HG03432 (cell line): Measurements from ENCODE around the gene PRPF19.

Experiments used
- ATAC-seq: cut with Tn5 transposase; IDR thresholded peaks from one replicate; pipeline ENCODE4 v1.9.1; 2021; ENCODE audit warnings: mild to moderate bottlenecking, moderate library complexity; ENCODE audit not compliant: unreplicated experiment

The PRPF19 gene

GRCh38 chr11:60862171-60862570, 44.2 kb downstream of the PRPF19 start:
- ATAC-seq, result no peak

DNA sequence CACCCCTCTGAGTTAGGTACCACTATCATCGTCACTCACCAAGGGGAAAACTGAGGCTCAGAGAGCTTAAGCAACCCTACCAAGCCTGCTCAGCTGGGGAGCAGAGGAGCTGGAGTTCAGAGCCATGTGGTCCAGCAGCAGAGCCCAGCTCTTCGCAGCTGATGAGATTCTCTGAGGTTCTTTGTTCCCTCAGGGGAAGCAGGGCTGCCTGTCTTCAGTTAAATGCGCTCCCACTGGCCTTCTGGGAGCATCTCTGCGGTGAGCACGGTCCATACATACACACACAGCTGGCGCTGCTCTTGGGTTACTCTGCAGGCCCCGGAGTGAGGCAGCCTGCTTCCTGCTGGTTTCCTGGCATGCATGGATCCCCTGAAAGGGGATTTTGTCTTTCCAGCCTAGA, 45.4 kb downstream of the PRPF19 start:
- no peak for ATAC-seq

DNA sequence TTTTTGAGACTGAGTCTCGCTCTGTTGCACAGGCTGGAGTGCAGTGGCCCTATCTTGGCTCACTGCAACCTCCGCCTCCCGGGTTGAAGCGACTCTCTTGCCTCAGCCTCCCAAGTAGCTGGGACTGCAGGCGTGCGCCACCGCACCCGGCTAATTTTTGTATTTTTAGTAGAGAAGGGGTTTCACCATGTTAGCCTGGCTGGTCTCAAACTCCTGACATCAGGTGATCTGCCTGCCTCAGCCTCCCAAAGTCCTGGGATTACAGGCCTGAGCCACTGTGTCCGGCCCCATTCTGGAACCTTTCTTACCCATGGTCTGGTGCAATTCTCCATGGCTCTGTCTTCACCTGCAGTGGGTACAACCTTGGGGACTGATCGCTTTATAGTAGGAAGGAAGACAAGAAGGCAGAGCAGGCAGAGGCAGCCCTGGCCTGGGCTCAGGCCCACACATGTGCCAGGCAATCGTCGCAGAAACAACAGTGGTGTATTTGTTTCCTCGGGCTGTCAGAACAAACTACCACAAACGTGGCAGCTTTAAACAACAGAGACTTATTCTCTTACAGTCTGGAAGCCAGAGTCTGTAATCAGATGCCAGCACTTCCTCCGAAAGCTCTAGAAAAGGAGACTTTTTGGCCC, 46.7 kb downstream of the PRPF19 start:
- no peak for ATAC-seq

GRCh38 chr11:60858731-60859464, 47.5 kb downstream of the PRPF19 start:
- ATAC-seq, result no peak

DNA sequence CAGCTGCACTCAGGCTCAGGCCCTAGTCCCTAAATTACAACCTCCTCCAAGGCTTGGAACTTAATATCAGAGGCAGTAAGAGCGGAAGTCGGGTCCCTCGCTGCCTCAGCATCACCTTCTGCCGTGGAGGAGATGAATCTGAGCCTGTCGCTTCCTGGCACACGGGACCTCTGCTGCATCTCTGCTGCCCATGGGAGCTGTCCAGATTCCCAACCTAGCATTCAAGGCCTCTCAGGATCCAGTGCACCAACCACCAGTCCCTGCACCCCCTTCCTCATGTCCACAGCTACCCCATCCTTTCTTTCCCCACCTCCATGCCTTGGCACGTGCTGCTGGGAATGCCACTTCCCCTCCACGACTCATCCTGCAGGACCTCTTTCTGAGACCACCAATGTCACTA, 48.1 kb downstream of the PRPF19 start:
- ATAC-seq, result no peak

- no peak for ATAC-seq
These were observed 48.8 kb downstream of the PRPF19 start for GRCh38 chr11:60857378-60858232.

- ATAC-seq, result no peak
These were observed 50.4 kb downstream of the PRPF19 start, which contains the start of gene PTGDR2 for GRCh38 chr11:60855726-60856633. TSS of gene PTGDR2 (minus strand) at chr11:60855950. CDS start at chr11:60853722, 2,228 bp downstream.

DNA sequence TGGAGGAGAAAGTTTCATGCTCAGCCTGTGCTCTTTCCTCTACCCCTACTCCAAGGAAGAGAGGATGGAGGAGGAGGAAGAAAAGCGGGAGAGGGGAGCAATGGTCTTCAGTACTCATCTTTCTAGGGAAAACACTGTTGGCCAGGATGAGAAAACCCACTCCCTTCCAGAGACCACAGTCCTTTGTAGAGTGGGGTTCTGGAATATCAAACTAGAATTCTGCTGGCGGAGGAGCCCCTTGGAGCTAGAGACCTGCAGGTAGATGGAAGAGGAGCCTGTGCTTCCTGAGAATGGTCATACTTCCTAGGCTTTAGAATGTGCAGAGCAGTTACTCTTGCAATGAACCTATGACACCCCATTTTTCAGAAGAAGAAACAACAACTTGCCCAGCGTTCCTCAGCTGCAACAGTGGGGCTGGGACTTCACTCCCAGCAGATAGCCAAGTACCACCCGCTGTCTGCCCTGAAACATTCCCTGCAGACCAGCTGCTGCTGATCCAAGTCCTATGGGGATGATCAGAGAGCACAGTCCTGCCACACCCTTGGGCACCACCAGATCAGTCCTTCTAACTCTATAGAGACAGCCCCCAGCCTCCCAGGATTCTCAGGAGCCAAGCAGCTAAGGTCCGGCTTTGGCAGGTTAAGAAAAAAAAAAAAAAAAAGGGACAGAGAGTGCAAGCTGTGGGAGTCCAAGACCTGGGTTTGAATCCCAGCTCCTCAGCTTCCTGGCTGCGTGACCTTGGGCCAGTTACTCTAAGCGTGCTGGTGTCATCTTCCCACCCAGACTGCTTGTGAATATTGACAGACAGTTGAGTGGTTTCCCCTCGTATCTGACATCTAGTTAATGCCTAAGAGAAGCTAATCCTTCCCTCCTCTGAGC, 51.3 kb downstream of the PRPF19 start:
- no peak for ATAC-seq

DNA sequence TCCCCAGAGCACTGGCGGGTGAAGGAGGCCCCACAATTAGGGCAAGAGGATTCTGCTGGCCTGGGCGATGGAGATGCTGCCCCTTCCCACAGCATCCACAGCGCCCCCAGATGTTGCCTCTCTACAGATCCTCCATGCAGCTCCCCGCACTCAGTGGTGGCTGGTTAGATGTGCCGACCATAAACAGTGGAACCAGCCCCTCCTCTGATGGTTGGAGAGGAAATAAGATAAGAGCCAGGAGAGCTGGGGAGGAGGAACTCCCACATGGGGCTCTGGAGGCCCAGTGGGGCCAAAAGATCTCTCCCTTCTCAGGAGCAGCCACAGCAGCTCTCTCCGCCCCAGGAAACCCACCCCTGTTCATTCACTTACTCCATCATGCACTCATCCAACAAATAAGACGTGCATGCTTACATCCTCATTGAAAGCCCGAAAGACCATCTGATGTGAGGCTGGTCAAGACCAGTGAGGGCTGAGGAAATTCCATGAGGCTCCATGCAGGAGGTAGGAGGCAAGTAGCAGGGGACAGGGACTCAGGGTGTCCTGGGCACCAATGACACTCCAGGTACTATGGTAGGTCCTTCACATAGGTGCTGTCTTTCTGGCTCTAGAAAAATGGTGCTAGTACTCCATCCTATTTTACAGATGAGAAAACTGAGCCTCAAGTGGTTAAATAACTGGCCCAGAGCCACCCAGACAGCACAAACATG, 52.1 kb downstream of the PRPF19 start:
- no peak for ATAC-seq

DNA sequence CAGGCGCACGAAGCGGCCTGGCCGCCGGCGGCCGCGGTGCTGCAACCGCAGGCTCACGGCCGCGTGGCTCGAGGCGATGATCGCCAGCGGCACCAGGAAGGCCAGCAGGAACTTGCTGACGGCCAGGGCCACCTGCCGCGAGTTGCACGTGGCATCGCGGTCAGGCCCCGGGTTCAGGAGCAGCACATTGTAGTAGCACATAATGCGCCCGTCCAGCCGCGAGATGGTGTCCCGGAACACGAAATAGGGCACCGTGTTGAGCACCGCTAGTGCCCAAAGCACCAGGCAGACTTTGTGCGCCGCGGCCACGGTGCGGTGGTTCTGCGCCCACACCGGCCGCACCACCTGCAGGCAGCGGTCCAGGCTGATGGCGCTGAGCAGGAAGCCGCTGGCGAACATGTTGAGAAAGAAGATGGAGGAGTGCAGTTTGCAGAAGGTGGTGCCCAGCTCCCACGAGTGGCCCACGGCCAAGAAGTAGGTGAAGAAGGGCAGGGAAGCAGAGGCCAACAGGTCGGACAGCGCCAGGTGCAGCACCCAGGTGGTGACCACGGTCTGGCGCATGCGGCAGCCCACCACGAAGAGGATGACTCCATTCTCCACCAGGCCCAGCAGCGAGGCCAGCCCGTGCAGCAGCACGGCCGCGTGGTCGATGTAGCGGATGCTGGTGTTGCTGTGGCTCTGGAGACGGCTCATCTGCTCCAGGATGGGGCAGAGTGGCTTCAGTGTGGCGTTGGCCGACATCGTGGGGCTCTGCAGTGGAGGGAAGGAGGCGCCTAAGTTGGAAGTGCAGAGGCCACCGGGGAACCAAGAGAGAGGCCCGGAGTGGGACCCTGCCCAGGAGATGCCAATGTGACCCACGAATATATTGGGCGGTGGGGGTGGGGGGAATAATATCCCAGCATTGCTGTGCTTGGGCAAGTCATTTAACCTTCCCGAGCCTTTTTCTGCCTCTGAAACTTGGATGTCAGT, 53.1 kb downstream of the PRPF19 start:
- no peak for ATAC-seq

DNA sequence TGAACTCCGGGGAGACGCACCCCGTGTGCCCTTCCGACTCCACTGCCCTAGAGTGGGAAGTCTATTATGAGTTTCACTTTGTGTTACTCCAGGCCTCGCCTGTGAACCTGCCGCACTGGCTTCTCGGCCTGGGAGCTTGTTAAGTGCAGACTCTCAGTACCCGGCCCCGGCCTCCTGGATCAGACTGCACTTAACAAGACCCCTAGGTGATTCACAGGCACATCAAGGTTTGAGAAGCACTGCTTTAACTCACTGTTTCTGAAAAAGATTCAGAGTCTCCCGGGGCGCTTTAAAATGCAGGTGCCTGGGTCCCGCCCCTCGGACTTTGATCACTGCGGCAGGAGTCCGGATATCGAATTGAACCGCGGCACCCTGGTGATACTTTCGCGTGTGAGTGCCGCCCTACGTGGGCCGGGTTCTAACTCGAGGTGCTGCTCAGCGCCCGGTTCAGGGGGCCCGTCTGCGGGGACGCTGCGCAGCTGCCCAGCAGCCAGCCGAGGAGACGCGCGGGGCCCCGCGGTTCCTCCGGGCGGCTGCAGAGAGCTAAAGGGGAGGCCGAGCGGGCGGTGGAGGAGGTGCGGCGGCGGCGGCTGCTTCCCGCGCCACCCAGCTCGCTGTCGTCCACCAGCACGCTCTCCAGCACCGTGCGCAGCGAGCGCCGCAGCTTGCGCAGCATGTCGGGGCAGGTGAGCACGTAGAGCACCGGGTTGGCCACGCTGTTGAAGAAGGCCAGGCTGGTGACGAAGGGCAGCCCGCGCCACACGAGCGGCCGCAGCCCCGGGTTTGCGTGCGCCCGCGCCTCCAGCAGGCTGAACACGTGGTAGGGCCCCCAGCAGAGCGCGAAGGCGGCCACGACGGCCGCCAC, 54.0 kb downstream of the PRPF19 start:
- ATAC-seq, result no peak

- no peak for ATAC-seq
These were observed 54.9 kb downstream of the PRPF19 start for GRCh38 chr11:60851327-60852104.

DNA sequence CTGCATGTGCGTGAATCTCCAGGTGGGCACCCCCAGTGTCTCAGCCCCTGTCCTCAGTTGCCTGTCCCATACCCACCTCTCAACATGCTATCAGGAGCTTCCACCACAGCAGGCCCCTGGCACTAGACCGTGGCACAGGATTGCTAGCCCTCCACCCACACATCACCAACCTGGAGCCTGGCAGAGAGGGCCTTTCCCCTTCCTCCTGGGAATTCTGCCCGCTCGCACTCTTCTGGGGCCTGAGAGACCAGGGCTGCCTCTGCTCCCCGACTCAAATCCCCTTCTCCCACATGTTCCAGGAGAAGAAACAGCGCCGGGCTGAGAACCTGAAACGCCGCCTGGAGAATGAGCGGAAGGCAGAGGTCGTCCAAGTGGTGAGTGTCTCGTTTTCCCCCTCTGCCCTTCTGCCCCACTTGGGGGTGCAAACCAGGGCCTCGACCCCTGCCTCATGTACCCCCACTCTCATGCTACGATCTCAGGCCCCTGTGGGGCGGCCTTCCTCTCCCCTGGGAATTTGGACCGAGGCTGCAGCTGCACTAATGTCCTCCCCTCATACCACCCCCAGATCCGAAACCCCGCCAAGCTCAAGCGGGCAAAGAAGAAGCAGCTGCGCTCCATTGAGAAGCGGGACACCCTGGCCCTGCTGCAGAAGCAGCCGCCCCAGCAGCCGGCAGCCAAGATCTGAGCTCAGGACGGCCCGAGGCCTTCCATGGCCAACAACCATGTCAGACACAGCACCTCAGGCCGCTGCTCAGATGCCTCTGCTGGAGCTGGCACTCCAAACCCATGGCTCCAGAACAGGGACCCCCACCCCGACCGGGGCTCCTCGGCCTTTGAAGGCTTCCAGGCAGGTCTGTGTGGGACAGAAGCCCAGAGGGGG, 56.5 kb downstream of the PRPF19 start:
- ATAC-seq, result no peak

DNA sequence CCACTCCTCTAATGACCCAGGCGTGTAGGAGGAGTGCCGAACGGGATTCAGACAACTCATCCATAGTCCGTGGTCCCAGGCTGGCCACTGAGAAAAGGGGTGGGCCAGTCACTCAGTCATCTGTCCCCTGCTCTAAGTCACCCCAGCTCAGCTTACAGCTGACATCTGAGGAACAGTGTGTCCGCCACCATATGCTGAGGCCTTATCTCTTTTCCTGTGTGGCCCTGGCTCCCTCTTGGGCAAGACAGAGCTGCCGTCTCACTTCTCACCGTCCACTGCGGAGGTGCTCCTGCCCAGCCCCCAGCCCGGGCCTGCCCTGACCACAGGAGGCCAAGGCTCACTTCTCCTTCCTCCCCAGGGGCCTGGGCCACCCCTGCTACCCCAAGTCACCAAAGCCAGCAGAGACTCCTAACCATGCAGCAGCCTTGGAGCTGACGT, 57.7 kb downstream of the PRPF19 start:
- ATAC-seq, result no peak

GRCh38 chr11:60847896-60848295, 58.5 kb downstream of the PRPF19 start:
- ATAC-seq, result no peak
